ENCODE measurements around the gene HBE1. TPM values are rescaled to one million over a fixed set of nuclear protein-coding genes. Genes with fewer than 3 reads are reported as not detected.

HBE1 gene
- polyA plus RNA-seq, 3 donors = 7.4 to 13.8 (median 8.1) TPM

Other genes with a start within 250 kb of the HBE1 start
- gene OR52J3, start 223.4 kb downstream of the HBE1 start, polyA plus RNA-seq (ENCODE audit: insufficient read length in 3 of 3) = not detected
- gene OR52E2, start 210.3 kb downstream of the HBE1 start, polyA plus RNA-seq (ENCODE audit: insufficient read length in 3 of 3) = not detected
- not detected for gene OR52E1, start 200.4 kb downstream of the HBE1 start, polyA plus RNA-seq (ENCODE audit: insufficient read length in 3 of 3)
- not detected for gene OR52A5, start 131.6 kb downstream of the HBE1 start, polyA plus RNA-seq (ENCODE audit: insufficient read length in 3 of 3)
- gene OR52A1, start 115.2 kb downstream of the HBE1 start, polyA plus RNA-seq (ENCODE audit: insufficient read length in 3 of 3) = under 1 TPM in 1 of 3 donors, not detected in 2; 0.03 TPM
- not detected for gene OR51V1, start 69.3 kb downstream of the HBE1 start, polyA plus RNA-seq (ENCODE audit: insufficient read length in 3 of 3)
- gene HBB, start 42.9 kb downstream of the HBE1 start, polyA plus RNA-seq (ENCODE audit: insufficient read length in 3 of 3) = 100 to 1,000 TPM; 146 to 221 (median 152) TPM
- gene HBD, start 35.5 kb downstream of the HBE1 start, polyA plus RNA-seq (ENCODE audit: insufficient read length in 3 of 3) = 1 to 10 TPM; 1.9 to 2.2 (median 2.1) TPM
- gene HBG1, start 20.1 kb downstream of the HBE1 start, polyA plus RNA-seq (ENCODE audit: insufficient read length in 3 of 3) = 1 to 10 TPM; 3.5 to 6.3 (median 5.8) TPM
- gene HBG2, start 15.2 kb downstream of the HBE1 start, polyA plus RNA-seq (ENCODE audit: insufficient read length in 3 of 3) = 1,000 to 10,000 TPM; 2,105 to 2,538 (median 2,461) TPM
- under 1 TPM in 1 of 3 donors, not detected in 2; 0.22 TPM for gene OR51B4, start 32.0 kb upstream of the HBE1 start, polyA plus RNA-seq (ENCODE audit: insufficient read length in 3 of 3)
- gene OR51B2, start 54.4 kb upstream of the HBE1 start, polyA plus RNA-seq (ENCODE audit: insufficient read length in 3 of 3) = not detected
- gene OR51B5, start 73.6 kb upstream of the HBE1 start, polyA plus RNA-seq (ENCODE audit: insufficient read length in 3 of 3) = under 1 TPM; 0.14 to 0.49 (median 0.14) TPM
- not detected for gene OR51B6, start 81.6 kb upstream of the HBE1 start, polyA plus RNA-seq (ENCODE audit: insufficient read length in 3 of 3)
- gene OR51M1, start 113.9 kb upstream of the HBE1 start, polyA plus RNA-seq (ENCODE audit: insufficient read length in 3 of 3) = not detected
- not detected for gene OR51Q1, start 152.2 kb upstream of the HBE1 start, polyA plus RNA-seq (ENCODE audit: insufficient read length in 3 of 3)
- not detected for gene OR51I1, start 171.6 kb upstream of the HBE1 start, polyA plus RNA-seq (ENCODE audit: insufficient read length in 3 of 3)
- gene OR51I2, start 179.4 kb upstream of the HBE1 start, polyA plus RNA-seq (ENCODE audit: insufficient read length in 3 of 3) = not detected
- not detected for gene OR52D1, start 218.7 kb upstream of the HBE1 start, polyA plus RNA-seq (ENCODE audit: insufficient read length in 3 of 3)
- gene UBQLN3, start 240.0 kb upstream of the HBE1 start, polyA plus RNA-seq (ENCODE audit: insufficient read length in 3 of 3) = not detected
- gene UBQLNL, start 246.8 kb upstream of the HBE1 start, polyA plus RNA-seq (ENCODE audit: insufficient read length in 3 of 3) = under 1 TPM; 0.43 to 0.57 (median 0.43) TPM

All from right renal cortex interstitium (tissue), 3 donors.